H1 (cell line): Measurements from ENCODE around the gene VCP. TPM values are rescaled to one million over a fixed set of nuclear protein-coding genes. Genes with fewer than 3 reads are reported as not detected.

Experiments
- CTCF ChIA-PET: fragments of 300-600 bp; sonication (Branson Sonifier 250); formaldehyde crosslinking; loops from one replicate; lab custom pipeline; 2021; ENCODE audit not compliant: partially characterized antibody; lab: Charles Lee
- POLR2A ChIA-PET: fragments of 300-600 bp; sonication (Branson Sonifier 250); formaldehyde crosslinking; loops from one replicate; lab custom pipeline; 2021; ENCODE audit warnings: inconsistent platforms; ENCODE audit not compliant: partially characterized antibody; lab: Charles Lee
- DNase-seq, 2 experiments: peaks; one replicate each; pipeline versions ENCODE4 v3.0.0 to v3.0.0-alpha.2; 2010 to 2022; ENCODE audit warnings: low spot score in 2 of 2, low read depth in 1 of 2, mixed read lengths in 1 of 2
- FAIRE-seq: peaks from 2 replicates; lab custom pipeline; 2011; peaks lifted over from hg19 to GRCh38; lab: Jason Lieb, UNC
- H2AFZ ChIP-seq: 2 replicates; pipeline ENCODE4 v1.8.1; 2012; ENCODE audit warnings: low read length, inconsistent platforms
- H2AK5ac ChIP-seq: 2 replicates; pipeline ENCODE4 v1.6.1; 2013; ENCODE audit warnings: low read depth, low read length
- H2BK120ac ChIP-seq: replicated peaks from 2 replicates; pipeline ENCODE3; 2013; ENCODE audit warnings: low read depth, low read length, inconsistent platforms
- H2BK12ac ChIP-seq: 2 replicates; pipeline ENCODE4 v1.6.1; 2013; ENCODE audit warnings: low read depth, low read length
- H2BK15ac ChIP-seq: 2 replicates; pipeline ENCODE4 v1.6.1; 2013; ENCODE audit warnings: low read length
- H2BK20ac ChIP-seq: 2 replicates; pipeline ENCODE4 v1.6.1; 2013; ENCODE audit warnings: low read length
- H2BK5ac ChIP-seq: 2 replicates; pipeline ENCODE4 v1.6.1; 2013; ENCODE audit warnings: low read depth, low read length
- H3K14ac ChIP-seq: 2 replicates; pipeline ENCODE4 v1.6.1; 2013; ENCODE audit warnings: inconsistent platforms; ENCODE audit not compliant: insufficient read length
- H3K18ac ChIP-seq: 2 replicates; pipeline ENCODE4 v1.6.1; 2013; ENCODE audit warnings: low read length; ENCODE audit errors: extremely low read depth
- H3K23ac ChIP-seq: 2 replicates; pipeline ENCODE4 v1.6.1; 2013; ENCODE audit warnings: inconsistent platforms; ENCODE audit not compliant: insufficient read length
- H3K23me2 ChIP-seq: 2 replicates; pipeline ENCODE4 v1.6.1; 2013; ENCODE audit warnings: low read depth, low read length
- H3K27ac ChIP-seq: 2 replicates; pipeline ENCODE4 v1.6.1; 2011; ENCODE audit warnings: low read depth, low read length, inconsistent platforms
- H3K27me3 ChIP-seq, 4 experiments: replicated peaks in 1 of 4; 1 replicate in 1 of 4; 2 replicates in 3 of 4; pipeline versions ENCODE4 v1.6.1 to v1.8.1; 2011 to 2013; ENCODE audit warnings: low read length in 3 of 4, mild to moderate bottlenecking in 3 of 4, inconsistent platforms in 2 of 4, mixed read lengths in 2 of 4, moderate library complexity in 1 of 4; ENCODE audit not compliant: control insufficient read depth in 3 of 4, insufficient read depth in 3 of 4; ENCODE audit errors: extremely low read depth in 1 of 4
- H3K36me3 ChIP-seq, 4 experiments: 2 replicates each; pipeline versions ENCODE4 v1.6.1 to v1.8.1; 2011 to 2013; ENCODE audit warnings: mild to moderate bottlenecking in 4 of 4, low read length in 3 of 4, moderate library complexity in 2 of 4, control low read depth in 1 of 4, inconsistent platforms in 1 of 4; ENCODE audit not compliant: insufficient read depth in 4 of 4, control insufficient read depth in 2 of 4
- H3K4ac ChIP-seq: replicated peaks from 2 replicates; pipeline ENCODE3; 2013; ENCODE audit warnings: low read length, low read depth, mixed read lengths, inconsistent platforms; ENCODE audit not compliant: insufficient read length
- H3K4me1 ChIP-seq, 4 experiments: replicated peaks in 1 of 4; 1 replicate in 1 of 4; 2 replicates in 3 of 4; pipeline versions ENCODE4 v1.6.1 to v1.8.1; 2011 to 2013; ENCODE audit warnings: low read length in 3 of 4, inconsistent platforms in 2 of 4, mixed read lengths in 1 of 4; ENCODE audit not compliant: insufficient read depth in 4 of 4, control insufficient read depth in 3 of 4
- H3K4me2 ChIP-seq, 2 experiments: 2 replicates each; pipeline versions ENCODE4 v1.6.1 to v1.8.1; 2011 to 2013; ENCODE audit warnings: low read depth in 2 of 2, low read length in 2 of 2, control low read depth in 1 of 2, inconsistent platforms in 1 of 2, mild to moderate bottlenecking in 1 of 2; ENCODE audit not compliant: insufficient read depth in 1 of 2
- H3K4me3 ChIP-seq, 4 experiments: fragments of 200-600, 300-600 bp in 1 of 4; sonication (generic), shearing (Covaris generic), sonication (Bioruptor Twin) in 1 of 4; 2 replicates each; pipeline versions ENCODE4 v1.5.1 to v1.8.1; 2011 to 2016; ENCODE audit warnings: low read length in 4 of 4, low read depth in 3 of 4, control low read depth in 2 of 4, inconsistent platforms in 2 of 4, mild to moderate bottlenecking in 2 of 4, mixed read lengths in 1 of 4, moderate library complexity in 1 of 4; ENCODE audit not compliant: insufficient read depth in 2 of 4; ENCODE audit errors: extremely low read depth in 1 of 4
- H3K56ac ChIP-seq: replicated peaks from 2 replicates; pipeline ENCODE3; 2013; ENCODE audit warnings: low read depth, mild to moderate bottlenecking, mixed read lengths, low read length, inconsistent platforms; ENCODE audit not compliant: insufficient read length
- H3K79me1 ChIP-seq: 2 replicates; pipeline ENCODE4 v1.6.1; 2013; ENCODE audit warnings: low read depth, low read length, control low read depth
- H3K79me2 ChIP-seq, 2 experiments: 2 replicates each; pipeline versions ENCODE4 v1.6.1 to v1.8.1; 2012 to 2013; ENCODE audit warnings: low read length in 2 of 2, mild to moderate bottlenecking in 2 of 2, inconsistent platforms in 1 of 2; ENCODE audit not compliant: insufficient read depth in 2 of 2, control insufficient read depth in 1 of 2
- H3K9ac ChIP-seq, 4 experiments: replicated peaks in 1 of 4; 1 replicate in 1 of 4; 2 replicates in 3 of 4; pipeline versions ENCODE4 v1.6.1 to v1.8.1; 2011 to 2013; ENCODE audit warnings: low read depth in 3 of 4, low read length in 3 of 4, control low read depth in 2 of 4, mild to moderate bottlenecking in 2 of 4, moderate library complexity in 2 of 4, inconsistent platforms in 1 of 4; ENCODE audit errors: extremely low read depth in 1 of 4
- H3K9me3 ChIP-seq, 2 experiments: 2 replicates each; pipeline versions ENCODE4 v1.6.1 to v1.8.1; 2012 to 2013; ENCODE audit warnings: mild to moderate bottlenecking in 2 of 2, moderate library complexity in 2 of 2, control low read depth in 1 of 2, inconsistent platforms in 1 of 2, low read depth in 1 of 2, low read length in 1 of 2, mixed read lengths in 1 of 2; ENCODE audit not compliant: insufficient read depth in 2 of 2
- H4K20me1 ChIP-seq, 2 experiments: replicated peaks in 1 of 2; 2 replicates each; pipeline versions ENCODE3 to v1.8.1; 2011 to 2013; ENCODE audit warnings: inconsistent platforms in 2 of 2, low read length in 2 of 2, mild to moderate bottlenecking in 1 of 2; ENCODE audit not compliant: insufficient read depth in 2 of 2, control insufficient read depth in 1 of 2
- H4K5ac ChIP-seq: 2 replicates; pipeline ENCODE4 v1.6.1; 2013; ENCODE audit warnings: low read length, low read depth, mixed read lengths, inconsistent platforms; ENCODE audit not compliant: insufficient read length
- H4K8ac ChIP-seq: 2 replicates; pipeline ENCODE4 v1.8.0; 2013; ENCODE audit warnings: mild to moderate bottlenecking, moderate library complexity, low read length, inconsistent platforms; ENCODE audit not compliant: insufficient read depth; ENCODE audit errors: extremely low read depth
- H4K91ac ChIP-seq: replicated peaks from 2 replicates; pipeline ENCODE3; 2013; ENCODE audit warnings: low read length, mixed read lengths, inconsistent platforms; ENCODE audit not compliant: insufficient read length
- EGR1 ChIP-seq: IDR thresholded peaks from 2 replicates; pipeline ENCODE4 v1.6.1; 2011; ENCODE audit warnings: low read depth, low read length, borderline replicate concordance
- FOSL1 ChIP-seq: IDR thresholded peaks from 2 replicates; pipeline ENCODE4 v1.6.1; 2011; ENCODE audit warnings: mild to moderate bottlenecking, low read depth, low read length, moderate library complexity; ENCODE audit not compliant: insufficient read depth
- SP1 ChIP-seq: IDR thresholded peaks from 2 replicates; pipeline ENCODE4 v1.6.1; 2011; ENCODE audit warnings: low read depth, low read length
- TEAD4 ChIP-seq: IDR thresholded peaks from 2 replicates; pipeline ENCODE4 v1.6.1; 2012; ENCODE audit warnings: low read depth, low read length, inconsistent platforms, mixed read lengths
- YY1 ChIP-seq: IDR thresholded peaks from 2 replicates; pipeline ENCODE4 v1.6.1; 2011; ENCODE audit warnings: low read depth, mild to moderate bottlenecking, low read length
- WGBS, 2 experiments: shearing (Covaris generic) in 1 of 2; methylation state at CpG; one replicate each; pipeline versions ENCODE4 v1.1.6 to v1.1.7; 2013 to 2015; ENCODE audit warnings: low lambda C conversion rate in 2 of 2, mixed read lengths in 2 of 2, inconsistent platforms in 1 of 2, low coverage in 1 of 2, missing lambda C conversion rate in 1 of 2; ENCODE audit not compliant: insufficient replicate concordance in 2 of 2, insufficient coverage in 1 of 2, insufficient read length in 1 of 2; ENCODE audit errors: extremely low coverage in 1 of 2, missing lambda C conversion rate in 1 of 2; 5-methylcytosine and 5-hydroxymethylcytosine counted together
- polyA plus RNA-seq, 7 experiments: library from polyadenylated mRNA; depleted of rRNA in 3 of 7; stranded (reverse) in 5 of 7; unstranded in 2 of 7; fragments of >200 nt in 5 of 7; fragments of 200-250 nt in 2 of 7; gene quantifications; 1 replicate in 5 of 7; 2 replicates in 1 of 7; 4 replicates in 1 of 7; pipeline versions ENCODE4 v1.2.1 to v1.2.3, GENCODE V29; 2011 to 2013; ENCODE audit warnings: missing spikeins in 2 of 7, mixed read lengths in 2 of 7
- total RNA-seq: library from RNA; stranded (reverse); fragmentation: NEBNext Ultra II Directional; extraction: Animal tissue kit (Norgen Biotek cat#: 25700); gene quantifications from 2 replicates; pipeline ENCODE4 v1.2.1, GENCODE V29; 2021

The VCP gene
- total and polyA plus RNA-seq, 2 of the 8 experiments (the other 6 are each of a cell fraction or from before 2014, with no cell fraction given): 173 to 375 TPM

DNA sequence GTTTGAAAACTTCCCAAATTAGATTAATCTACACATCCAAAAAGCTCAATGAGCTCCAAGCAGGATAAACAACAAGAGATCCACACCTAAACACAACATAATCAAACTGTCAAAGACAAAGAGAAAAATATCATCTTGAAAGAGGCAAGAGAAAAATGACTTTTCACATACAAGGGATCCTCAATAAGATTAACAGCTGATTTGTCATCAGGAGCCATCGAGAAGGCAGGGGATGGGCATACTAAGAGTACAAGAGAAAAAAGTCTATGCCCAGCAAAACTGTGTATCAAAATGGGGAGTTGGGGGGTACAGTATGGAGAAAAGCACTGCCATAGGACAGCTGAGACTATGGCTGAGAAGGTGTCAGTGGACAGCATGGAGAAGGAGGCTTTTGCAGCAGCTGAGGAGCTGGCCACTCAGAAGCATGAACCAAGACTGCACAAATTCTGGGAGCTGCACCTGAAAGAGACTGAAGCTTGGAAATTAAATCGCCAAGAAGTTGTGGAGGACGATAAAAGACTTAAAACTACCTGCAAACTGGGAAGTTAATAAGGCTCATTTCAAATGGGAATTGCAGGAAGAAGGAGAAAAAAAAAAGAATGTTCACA lies 62.0 kb downstream of the VCP start:
- H3K14ac ChIP-seq: no peak overlapping the region
- DNase-seq: no peak
- H2AK5ac ChIP-seq: no peak overlapping the region
- H3K4me1 ChIP-seq: 0 out of 7 replicates have a peak, but pooled peaks cover 0 to 2% (median 0%) of the 10 kb centered on the region in 4 experiments
- no peak overlapping the region for H2AFZ ChIP-seq
- POLR2A ChIA-PET: interaction anchor here (0.8 to 1.7 kb wide), 4 partner anchors 10 to 40 kb away, joined by 3 to 4 read pairs (median 3); no protein-coding TSS in a partner anchor
- peaks cover 5 to 12% of the 10 kb centered on the region in 2 experiments; a peak in 3 of 4 replicates for H3K9me3 ChIP-seq
- H3K23ac ChIP-seq: no peak overlapping the region
- CTCF ChIA-PET: interaction anchor here (0.6 to 4.5 kb wide), 7 partner anchors 9 to 376 kb away, joined by 3 to 11 read pairs (median 4); no protein-coding TSS in a partner anchor
- no peaks in the 10 kb centered on the region for H3K23me2 ChIP-seq
- H3K4me2 ChIP-seq: no peak overlapping the region
- no peak for FAIRE-seq
- no peak overlapping the region for H4K91ac ChIP-seq
- 86% methylated on average over 3 of the region's 3 CpGs; no CpG with 5 or more reads in 1 of the 2 experiments for whole genome bisulfite sequencing, 2 experiments
- no peak overlapping the region for H3K4me3 ChIP-seq
- no peak overlapping the region for H4K5ac ChIP-seq
- H3K79me2 ChIP-seq: no peaks in the 10 kb centered on the region
- H2BK5ac ChIP-seq: no peak overlapping the region
- H3K27me3 ChIP-seq: no peaks in the 10 kb centered on the region
- H2BK12ac ChIP-seq: no peak overlapping the region
- no peaks in the 10 kb centered on the region for H4K20me1 ChIP-seq
- H3K79me1 ChIP-seq: no peaks in the 10 kb centered on the region
- no peak overlapping the region for H2BK15ac ChIP-seq
- no peak overlapping the region for H2BK120ac ChIP-seq
- no peak overlapping the region for H3K56ac ChIP-seq
- no peak overlapping the region for H3K4ac ChIP-seq
- no peak for TF ChIP-seq YY1
- TF ChIP-seq EGR1: no peak
- no peak for TF ChIP-seq SP1
- TF ChIP-seq TEAD4: no peak
- no peak for TF ChIP-seq FOSL1
- TF ChIP-seq, all 59 proteins: peak for 0
- H3K36me3 ChIP-seq: peaks cover 0 to 4% (median 0%) of the 10 kb centered on the region in 4 experiments; a peak in 1 of 8 replicates
- no peak overlapping the region for H3K18ac ChIP-seq
- H4K8ac ChIP-seq: no peak overlapping the region
- no peak overlapping the region for H3K9ac ChIP-seq
- no peak overlapping the region for H2BK20ac ChIP-seq
- no peak overlapping the region for H3K27ac ChIP-seq
